GM13976 (cell line): ENCODE measurements around the gene RHEX.
"Not testable (repeated sequence)": the region's sequence is repeated elsewhere in the genome, so short reads cannot be mapped to it uniquely, and the experiment has no call there.

Source experiments
- DNase-seq: peaks from one replicate; pipeline ENCODE4 v3.0.0; 2012; ENCODE audit warnings: low spot score
- CTCF ChIP-seq: IDR thresholded peaks from 2 replicates; pipeline ENCODE4 v1.5.1; 2012; ENCODE audit warnings: borderline replicate concordance, mild to moderate bottlenecking; ENCODE audit not compliant: insufficient read depth; ENCODE audit errors: extremely low read depth, missing control alignments, control extremely low read depth
- in situ Hi-C: fragments of 300-500 bp; cut with MboI; formaldehyde crosslinking; loops from one replicate; pipeline ENCODE4 v1.12.0; 2022; ENCODE audit warnings: low sequenced_read_pairs, mixed read lengths, inconsistent platforms; ENCODE audit not compliant: unreplicated experiment

Gene RHEX

GRCh38 chr1:206049293-206049692 is 3.7 kb upstream of the RHEX start:
- in situ Hi-C loops = no loop called here
- no peak for TF ChIP-seq CTCF
- DNase-seq = peak; percentile 38

GRCh38 chr1:206049919-206050600 is 2.9 kb upstream of the RHEX start:
- DNase-seq = no peak
- TF ChIP-seq CTCF = no peak
- in situ Hi-C loops = no loop called here

GRCh38 chr1:206050655-206051235 is 2.2 kb upstream of the RHEX start:
- DNase-seq = peak; percentile 49
- in situ Hi-C loops = no loop called here
- TF ChIP-seq CTCF = no peak

GRCh38 chr1:206052231-206052865 is 625 bp upstream of the RHEX start:
- in situ Hi-C loops, DNase-seq: not testable (repeated sequence)

GRCh38 chr1:206053616-206054015 is 643 bp downstream of the RHEX start:
- in situ Hi-C loops, DNase-seq: not testable (repeated sequence)

- in situ Hi-C loops, DNase-seq: not testable (repeated sequence)
Observed at GRCh38 chr1:206055069-206055625, 2.2 kb downstream of the RHEX start.

- DNase-seq, in situ Hi-C loops: not testable (repeated sequence)
Observed at GRCh38 chr1:206055639-206056323, 2.8 kb downstream of the RHEX start.

GRCh38 chr1:206058289-206058926 is 5.4 kb downstream of the RHEX start:
- in situ Hi-C loops, DNase-seq: not testable (repeated sequence)

- in situ Hi-C loops = no loop called here
- TF ChIP-seq CTCF = no peak
- no peak for DNase-seq
Observed at GRCh38 chr1:206058927-206059292, 5.9 kb downstream of the RHEX start.
